H4 (cell line): ENCODE measurements around the gene PTPRC. TPM values are rescaled to one million over a fixed set of nuclear protein-coding genes. Genes with fewer than 3 reads are reported as not detected.

Source experiments
- DNase-seq: peaks from one replicate; pipeline ENCODE4 v3.0.0-alpha.2; 2015; ENCODE audit warnings: low spot score
- total RNA-seq: library from RNA; depleted of rRNA; stranded (reverse); fragments of >200 nt; shearing (Covaris generic); gene quantifications from 2 replicates; pipeline ENCODE4 v1.2.3, GENCODE V29; 2014

The PTPRC gene
- total RNA-seq, 1 experiment from 2014 or later: 0.14 TPM

DNA sequence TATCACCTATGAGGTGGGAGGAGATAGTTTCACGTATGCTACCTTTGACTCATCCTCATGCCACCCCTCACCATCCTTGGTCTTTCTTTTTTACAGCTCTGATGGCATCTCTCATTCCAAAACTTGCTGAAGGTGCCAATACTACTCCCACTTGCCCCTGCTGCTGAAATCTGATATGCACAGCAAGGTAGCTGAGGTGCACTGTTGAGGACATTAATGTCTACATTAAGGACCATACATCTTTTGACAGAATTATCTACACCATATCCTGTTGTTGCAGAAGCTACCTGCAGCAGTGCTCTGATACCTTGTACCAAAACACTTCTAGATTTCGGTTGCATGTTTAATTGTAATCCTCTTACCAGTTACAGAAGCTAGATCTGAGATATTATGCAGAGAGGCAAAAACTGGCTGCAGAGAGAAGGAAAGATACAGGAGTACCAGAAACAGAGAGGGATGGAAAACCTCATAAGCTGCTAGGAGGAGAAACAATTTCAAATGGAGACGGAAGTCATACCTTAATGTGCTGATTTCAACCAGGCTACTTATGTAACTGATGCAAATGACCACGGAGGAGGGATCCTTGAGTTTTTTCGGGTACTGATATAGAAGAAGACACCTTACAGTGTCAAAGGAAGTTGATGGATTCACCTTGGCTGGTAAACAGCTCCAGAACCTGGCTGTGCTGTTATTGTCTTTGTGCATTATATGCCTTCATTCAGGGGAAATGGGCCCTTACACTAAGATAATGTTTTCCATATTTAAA lies 19.3 kb upstream of the PTPRC start:
- no peak for DNase-seq

DNA sequence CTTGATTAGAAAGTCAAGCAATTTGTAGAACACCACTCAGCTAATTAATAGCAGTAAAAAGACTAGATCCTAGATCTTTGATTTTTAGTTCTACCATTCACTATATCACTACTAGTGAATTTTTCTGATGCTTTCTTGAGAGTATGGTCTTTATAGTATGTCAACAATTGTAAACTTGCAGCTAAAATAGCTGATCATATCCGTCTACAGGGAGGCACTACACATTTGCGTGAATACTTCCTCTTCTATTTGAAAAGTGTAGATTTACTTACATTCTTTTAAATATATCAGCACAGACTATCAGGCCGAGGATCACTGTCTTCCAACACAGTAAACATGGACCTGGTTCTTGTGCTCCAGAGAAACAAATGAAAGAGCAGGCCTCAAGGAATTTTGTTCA lies 18.6 kb upstream of the PTPRC start:
- no peak for DNase-seq

DNA sequence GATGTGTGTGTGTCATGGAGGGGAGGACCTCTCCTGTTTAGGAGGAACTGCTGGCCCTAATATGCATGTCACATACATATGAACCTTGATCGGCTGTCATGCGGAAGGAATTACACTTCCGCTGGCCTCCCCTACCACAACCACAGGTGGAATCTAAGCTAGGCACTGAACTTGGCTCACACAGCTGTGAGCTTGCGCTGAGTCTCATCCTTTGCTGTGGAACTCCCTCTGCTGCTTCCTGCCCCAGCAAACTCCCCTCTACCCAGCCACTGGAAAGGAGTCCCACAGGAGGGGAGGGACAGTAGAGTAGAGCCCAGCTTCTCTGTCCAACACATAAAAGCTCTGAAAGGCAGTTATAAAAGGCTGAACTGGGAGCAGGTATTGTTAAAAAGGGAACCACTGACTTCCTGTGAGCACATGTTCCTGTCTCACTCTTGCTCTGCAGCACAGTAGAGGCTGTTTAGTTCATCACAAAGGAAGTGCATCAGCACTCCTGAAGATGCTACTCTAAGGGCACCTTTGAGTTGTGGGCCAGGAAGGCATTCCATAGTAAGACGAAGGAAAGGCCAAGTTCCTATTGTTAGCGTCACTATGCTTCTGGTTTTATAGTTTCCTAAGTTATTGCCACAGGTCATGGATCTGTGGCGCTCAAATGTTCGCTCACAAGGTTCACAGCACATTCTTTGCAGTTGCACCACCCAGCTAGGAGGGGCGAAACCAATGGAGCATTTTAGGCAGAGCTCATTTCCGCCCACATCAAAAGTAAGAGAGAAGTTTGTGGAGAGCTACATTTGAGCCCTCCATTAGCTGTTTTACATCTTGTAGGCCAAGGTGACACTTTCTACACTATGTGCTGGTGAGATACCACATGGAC lies 17.7 kb upstream of the PTPRC start:
- no peak for DNase-seq

DNA sequence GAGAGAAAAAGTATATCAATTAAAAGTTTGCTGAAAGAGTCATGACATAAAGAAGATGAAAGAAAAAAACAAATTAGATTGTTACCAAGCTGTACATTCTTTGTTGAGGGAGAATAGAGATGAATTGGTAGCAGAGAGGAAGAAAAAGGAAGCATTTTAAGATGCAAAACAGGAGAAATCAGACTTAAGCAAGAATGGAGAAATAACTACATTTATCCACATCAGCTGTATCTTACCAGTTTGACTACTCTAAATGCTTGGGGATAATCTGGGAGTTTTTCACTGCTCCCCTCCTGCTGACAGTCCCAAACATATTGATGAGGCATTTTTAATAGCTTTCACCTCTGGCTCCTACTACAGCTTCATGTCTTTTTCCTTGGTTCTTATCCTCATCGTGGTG lies 16.8 kb upstream of the PTPRC start:
- no peak for DNase-seq

DNA sequence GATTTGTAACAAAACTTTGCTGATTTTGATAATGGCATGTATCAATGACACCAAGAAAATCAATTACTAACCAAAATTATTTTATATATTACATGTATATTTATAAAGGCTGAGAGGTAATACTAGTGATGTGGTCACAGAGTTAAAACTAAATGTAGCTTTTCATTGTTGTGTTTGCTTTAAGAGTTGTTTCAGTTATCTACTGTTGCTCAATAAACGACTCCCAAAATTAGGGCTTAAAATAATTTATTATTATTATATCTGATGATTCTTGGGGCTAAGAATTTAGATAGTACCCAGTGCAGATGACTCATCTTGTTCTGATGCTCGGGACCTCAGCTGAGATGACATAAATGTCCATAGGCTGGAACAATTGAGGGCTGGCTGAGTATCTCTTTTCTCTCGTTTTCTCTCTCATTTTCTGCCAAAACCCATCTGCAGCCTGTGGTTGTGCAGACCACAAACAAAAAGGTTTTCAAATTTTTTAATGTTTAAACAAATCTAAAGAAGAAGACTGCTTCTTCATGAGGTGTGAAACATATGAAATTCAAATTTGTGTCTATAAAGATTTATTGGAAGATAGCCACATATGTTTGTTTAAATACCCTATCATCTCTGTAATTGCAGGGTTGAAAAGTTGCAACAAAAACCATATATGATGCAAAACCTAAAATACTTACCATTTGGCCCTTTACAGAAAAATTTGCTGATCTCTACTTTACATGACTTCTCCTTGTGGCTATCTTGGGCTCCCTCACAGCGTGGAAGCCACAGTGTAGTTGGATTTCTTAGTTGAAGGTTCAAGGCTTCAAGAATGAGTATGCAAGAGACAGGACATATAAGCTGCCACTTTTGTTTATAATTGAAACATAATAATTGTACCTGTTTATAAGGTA lies 14.8 kb upstream of the PTPRC start:
- no peak for DNase-seq

DNA sequence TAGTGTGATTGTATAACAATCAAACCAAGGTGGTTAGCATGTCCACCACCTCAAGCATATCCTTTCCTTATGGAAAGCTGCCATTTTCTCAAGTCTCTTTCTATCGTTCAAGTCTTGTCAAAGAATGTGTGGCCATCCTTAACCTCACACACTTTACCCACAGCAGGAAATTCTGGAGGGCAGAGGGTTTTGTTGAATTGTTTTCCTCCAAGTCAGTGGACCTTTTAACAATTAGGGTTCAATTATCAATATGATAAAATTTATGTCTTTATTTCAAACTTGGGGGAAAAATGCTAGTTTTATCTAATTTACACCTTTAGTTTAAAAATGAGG lies 14.2 kb upstream of the PTPRC start:
- DNase-seq: no peak

DNA sequence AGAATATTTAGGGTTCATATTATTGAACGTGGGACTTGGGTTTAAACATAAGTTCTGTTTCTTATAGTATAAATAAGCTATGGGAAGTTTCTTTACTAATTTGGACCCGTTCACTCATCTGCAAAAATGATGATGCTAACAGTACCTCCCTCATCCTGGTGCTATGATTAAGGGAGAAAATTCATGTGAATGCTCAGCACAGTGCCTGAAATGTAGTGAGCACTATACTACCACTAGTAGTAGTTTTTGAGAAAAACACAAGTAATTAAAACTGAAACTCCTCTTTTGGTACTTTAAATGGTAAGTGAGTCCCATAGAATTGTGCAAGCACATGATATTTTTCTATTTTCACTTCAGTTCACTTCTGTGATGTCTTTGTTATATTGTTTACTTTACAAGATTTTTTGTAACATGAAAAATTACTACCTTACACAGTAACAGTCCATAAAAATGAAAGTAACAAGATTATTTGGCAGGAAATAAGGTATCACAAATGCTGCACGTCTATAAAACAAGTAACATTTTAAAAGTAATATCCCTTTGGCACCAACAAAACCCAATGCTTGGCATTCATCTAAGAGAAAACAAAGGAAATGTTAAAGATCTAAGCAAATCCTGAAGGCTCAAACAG lies 11.3 kb upstream of the PTPRC start:
- no peak for DNase-seq

DNA sequence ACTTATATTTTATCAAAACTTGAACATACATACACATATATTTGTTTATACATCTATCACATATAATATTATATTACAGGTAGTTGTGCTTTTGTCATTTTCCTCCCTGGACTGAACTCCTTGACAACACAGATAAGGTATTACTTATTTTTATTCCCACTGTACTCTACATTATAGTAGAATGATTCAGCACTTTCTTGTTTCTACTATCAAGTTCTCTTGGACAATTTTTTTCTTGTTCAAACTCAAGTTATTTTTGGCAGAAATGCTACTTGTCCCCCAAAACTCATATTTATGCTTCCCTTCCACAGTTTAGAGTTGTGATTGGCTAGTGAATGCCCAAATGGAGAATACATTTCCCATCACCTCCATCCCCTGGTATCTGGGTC lies 10.8 kb upstream of the PTPRC start:
- no peak for DNase-seq

DNA sequence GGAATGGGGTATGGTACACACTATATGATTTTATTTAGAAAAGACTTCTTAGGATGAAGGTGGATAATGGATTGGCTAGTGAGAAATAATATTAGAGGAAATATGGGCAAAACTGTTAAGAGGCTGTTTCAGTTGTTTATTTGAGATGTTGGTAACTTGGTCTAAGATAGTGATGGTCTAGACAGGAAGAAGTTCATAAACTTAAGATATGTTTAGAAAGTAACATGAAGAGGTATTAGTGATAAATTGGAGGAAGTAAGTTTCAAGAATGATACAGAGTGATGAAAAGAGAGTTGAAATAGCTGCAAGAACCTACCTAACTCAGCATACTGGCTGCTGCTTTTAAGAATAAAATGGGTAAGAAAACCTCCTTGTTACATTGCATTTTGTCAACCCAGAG lies 9.2 kb upstream of the PTPRC start:
- DNase-seq: no peak

DNA sequence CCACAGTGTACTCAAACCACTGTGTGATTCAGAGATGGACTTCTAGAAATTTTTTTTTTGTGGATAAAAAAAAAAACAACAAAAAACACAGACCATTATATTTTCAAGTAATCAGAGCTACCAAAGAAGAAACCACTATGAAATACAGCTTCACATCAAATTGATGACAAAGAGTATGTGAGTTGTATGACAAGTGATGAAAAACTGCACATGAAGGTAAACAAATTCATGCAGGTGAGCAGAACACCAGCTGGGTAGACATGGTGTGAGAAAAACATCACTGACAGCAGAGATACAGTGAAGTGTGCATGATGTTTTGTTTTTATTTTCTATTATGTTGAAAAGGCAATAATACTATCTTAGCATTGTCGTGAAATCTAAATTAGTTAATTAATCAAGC lies 8.0 kb upstream of the PTPRC start:
- DNase-seq: no peak

DNA sequence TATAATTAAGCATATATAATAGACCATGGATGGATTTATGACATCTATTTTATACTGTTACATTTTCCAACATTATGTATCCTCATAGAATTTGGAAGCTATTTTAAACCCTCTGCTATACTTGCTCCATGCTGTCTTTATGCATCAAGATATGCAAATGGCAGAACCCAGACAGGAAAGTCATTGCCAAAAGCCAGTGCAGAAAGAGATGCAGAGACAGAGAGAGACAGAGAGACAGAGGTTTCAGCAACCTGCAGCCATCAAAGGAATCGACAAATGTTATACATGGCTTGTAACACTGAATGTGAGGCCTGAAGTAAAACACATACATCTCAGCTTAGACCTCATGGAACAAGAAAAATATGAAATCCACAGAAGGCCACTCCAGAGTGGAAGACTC lies 7.5 kb upstream of the PTPRC start:
- no peak for DNase-seq

DNA sequence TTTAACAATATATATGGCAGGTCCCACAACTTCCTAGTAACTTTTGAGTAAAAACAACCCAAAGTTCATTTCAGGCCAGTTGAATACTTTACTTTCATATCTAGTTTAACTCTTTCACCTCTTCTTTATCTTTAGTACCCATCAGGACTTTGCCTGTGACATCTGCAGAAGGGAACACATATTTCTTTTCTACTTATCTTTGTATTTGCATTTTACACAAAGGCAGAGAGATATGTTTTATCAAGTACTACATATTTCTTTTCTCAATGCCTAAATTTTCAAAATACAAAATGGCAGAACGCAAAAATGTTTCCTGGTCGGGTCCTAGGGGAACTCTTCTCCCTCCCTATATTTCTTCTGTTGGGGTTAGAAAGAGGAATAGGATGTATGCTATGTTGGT lies 6.8 kb upstream of the PTPRC start:
- DNase-seq: no peak

DNA sequence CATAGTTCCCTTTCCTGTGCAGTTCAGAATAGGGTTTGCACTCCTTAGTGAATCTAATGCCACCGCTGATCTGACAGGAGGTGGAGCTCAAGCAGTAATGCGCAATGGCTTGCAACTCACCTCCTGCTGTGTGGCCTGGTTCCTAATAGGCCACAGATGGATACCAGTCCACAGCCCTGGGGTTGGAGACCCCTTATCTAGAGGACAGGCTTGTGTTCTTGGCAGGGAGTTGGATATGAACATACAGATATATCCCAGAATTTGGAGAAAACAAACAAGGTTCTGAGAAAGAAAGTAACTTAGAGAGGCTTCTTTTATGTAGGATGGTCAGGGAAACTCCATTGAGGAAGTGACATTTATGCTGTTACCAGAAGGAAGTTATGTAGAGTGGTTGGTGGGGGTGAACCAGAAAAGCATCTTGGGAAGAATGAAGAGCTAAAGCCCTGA lies 5.1 kb upstream of the PTPRC start:
- no peak for DNase-seq

DNA sequence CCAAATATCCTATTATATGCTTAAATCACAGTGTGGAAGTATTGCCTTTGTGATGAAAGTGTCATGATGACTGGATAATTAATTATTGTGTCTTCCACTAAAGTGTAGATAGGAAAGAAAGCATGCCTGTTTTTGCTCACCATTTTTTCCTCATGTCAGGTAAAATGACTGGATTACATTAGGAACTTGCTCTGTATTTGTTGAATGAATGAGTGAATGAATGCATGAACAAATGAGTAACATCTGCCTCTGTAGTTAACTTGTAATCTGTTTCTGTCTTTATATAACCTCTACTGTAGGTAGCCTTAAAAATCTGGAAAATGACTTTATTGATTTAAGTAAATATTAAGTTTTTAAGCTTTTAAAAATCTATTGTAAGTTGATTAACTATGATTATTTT lies 2.9 kb upstream of the PTPRC start:
- no peak for DNase-seq

DNA sequence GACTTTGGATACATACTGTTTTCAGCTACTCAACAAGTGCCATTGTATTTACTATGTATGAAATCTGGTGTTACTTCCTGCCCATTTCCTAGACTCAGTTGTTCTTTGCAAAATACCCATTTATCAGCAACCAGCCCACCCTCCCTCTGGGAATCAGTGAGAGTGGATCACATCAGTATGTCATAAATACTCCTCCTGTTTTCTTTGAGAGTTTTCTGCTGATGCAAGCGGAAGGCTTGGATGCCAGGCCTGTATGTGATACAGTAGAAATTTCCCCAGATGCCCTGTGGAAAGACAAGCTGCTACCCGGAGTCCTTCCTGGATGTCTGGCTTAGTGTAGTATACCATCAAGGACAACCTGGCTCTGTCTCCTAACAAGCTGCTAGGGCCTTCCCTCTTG lies 2.4 kb upstream of the PTPRC start:
- no peak for DNase-seq

DNA sequence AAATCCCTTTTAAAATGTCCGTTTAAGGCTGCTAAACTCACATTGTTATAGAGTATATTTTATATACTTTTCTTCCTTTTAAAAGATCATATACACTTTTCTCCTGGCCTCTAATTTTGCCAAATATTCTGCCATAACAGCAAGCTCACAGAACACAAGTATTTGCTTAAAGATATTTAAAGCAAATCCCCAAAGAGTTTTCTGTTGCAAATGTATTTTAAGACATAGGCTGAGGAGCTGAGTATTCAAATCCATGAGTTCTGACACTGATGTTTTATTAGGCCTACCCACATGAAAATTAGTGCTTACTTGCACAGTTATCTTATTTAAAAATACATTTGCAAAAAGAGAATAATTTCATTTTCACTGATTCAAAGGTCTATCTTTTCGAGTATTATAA lies 1.7 kb upstream of the PTPRC start:
- no peak for DNase-seq

DNA sequence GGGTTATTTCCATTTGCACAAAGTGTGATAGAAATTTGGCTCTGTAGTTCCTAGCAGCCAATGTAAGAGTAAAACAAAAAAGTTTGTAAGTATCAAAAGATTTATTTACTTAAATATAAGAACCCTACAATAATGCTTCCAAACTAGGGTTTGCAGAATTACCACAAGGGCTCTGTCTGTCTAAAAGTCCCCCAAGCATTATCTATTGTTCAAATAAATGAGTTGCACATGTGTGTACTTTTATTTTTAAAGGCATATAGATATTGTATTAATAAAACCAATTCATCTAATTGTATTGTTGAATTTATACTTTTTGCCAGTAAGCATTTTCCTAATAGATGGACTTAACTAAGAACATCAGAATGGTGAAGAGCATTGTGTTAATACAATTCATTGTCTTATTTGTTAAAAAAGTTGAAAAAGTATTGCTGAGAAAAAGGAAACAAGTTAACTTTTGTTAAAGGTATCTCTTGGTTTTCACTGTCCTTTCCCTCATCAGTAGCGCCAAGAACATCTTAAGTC lies 863 bp upstream of the PTPRC start:
- no peak for DNase-seq

DNA sequence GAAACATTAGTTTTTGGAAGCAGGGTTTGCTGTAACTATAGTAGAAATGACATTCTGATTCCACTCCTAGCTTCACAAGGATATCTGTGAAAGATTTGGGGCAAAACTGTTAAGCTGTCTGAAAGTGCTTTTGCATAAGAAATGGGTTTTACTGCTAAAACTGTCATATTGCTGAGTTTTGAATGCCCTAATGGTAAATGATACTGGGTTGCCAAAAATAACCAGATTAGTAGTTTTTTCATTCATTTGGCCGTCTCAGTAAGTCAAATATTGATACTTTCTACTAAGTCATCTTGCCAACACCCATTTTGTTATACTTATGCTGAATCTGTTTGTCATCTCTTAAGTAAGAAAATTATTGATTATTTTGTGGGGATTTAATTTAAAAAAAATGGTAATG lies 399 bp upstream of the PTPRC start:
- no peak for DNase-seq

DNA sequence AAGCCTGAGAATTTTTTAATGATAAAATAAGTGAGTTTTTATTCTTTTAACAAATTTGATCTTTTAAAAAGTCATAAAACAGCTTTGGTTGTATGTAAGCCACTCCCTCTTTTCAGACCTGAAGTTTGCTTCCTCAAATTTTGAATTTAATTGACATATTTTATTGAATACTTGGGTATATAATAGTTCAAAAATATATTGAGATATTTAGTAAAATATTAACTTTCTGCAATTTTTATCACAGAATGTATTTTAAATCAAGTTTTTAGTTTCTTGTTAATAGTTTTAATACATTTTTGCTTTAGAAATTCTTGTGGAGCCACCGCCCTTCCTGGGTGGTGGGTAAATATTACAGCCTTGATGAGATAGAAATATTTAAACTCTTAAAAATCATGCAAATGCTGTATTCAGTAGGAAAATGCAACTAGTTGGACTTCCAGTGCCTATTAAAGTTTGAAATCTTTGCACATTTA lies 867 bp downstream of the PTPRC start:
- no peak for DNase-seq

DNA sequence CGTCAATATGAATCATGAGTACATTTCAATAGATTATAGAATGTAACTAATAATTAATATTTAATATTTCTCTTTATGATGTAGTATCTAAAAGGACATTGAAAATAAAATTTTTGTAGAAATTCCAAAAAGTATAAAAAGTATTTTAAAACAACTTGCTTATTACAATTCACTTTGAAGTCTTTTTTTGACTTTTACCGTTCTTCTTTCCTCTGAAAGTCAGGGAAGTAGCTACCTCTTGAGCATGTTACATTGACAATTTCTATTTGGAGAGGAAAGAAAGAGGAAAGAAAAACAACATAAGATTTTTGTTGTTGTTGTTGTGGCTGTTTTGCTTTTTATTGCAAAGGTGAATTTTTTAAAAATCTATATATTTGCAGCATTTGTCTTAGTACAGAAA lies 1.3 kb downstream of the PTPRC start:
- DNase-seq: no peak

DNA sequence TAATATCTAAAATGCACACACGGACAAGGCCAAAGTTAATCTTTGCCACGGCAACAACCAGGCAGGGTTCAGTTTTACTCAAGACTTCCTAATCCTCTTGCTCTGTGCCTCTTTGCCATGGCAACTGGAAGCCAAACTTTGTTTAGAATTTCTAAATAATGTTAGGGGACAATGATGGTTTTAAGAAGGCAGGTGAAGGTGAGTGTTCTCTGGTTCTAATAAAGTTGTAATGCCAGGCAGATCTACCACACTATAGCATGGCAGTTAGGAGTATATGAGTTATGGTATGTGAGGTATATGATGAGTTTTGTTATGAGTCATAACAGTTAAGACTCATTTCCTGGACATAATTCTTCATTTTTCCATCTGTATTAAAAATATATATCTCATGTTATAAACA lies 2.7 kb downstream of the PTPRC start:
- DNase-seq: no peak
